Suprapubic skin (tissue), 4 donors: ENCODE measurements around the gene OR10C1. TPM values are rescaled to one million over a fixed set of nuclear protein-coding genes. Genes with fewer than 3 reads are reported as not detected.

Experiments
- DNase-seq, 2 donors: peaks; one replicate each; pipeline ENCODE4 v3.0.0-alpha.2; 2019; ENCODE audit warnings: low spot score in 2 of 2
- H3K27ac ChIP-seq: fragments of 200-600 bp; sonication (generic); one replicate; pipeline ENCODE4 v1.5.1; 2019
- H3K27me3 ChIP-seq: fragments of 200-600 bp; sonication (generic); one replicate; pipeline ENCODE4 v1.5.1; 2019
- H3K36me3 ChIP-seq: fragments of 200-600 bp; sonication (generic); one replicate; pipeline ENCODE4 v1.5.1; 2019
- H3K4me1 ChIP-seq: fragments of 200-600 bp; sonication (generic); one replicate; pipeline ENCODE4 v1.5.1; 2019
- H3K4me3 ChIP-seq: fragments of 200-600 bp; sonication (generic); one replicate; pipeline ENCODE4 v1.5.1; 2019; ENCODE audit warnings: mild to moderate bottlenecking
- H3K9me3 ChIP-seq: fragments of 200-600 bp; sonication (generic); one replicate; pipeline ENCODE4 v1.5.1; 2019
- CTCF ChIP-seq, 2 donors: fragments of 200-600 bp in 1 of 2; fragments of 450-650 bp in 1 of 2; sonication (generic) in 1 of 2; IDR thresholded peaks; one replicate each; pipeline ENCODE4 v1.5.1; 2016 to 2019; ENCODE audit warnings: antibody characterized with exemption in 2 of 2, mild to moderate bottlenecking in 1 of 2, moderate library complexity in 1 of 2
- EP300 ChIP-seq: sonication (generic); formaldehyde crosslinking; IDR thresholded peaks from one replicate; pipeline ENCODE4 v1.6.1; 2017; ENCODE audit warnings: antibody characterized with exemption
- POLR2A ChIP-seq, 2 donors: fragments of 450-650 bp; IDR thresholded peaks; one replicate each; pipeline ENCODE4 v1.6.1; 2017; ENCODE audit warnings: antibody characterized with exemption in 2 of 2, mild to moderate bottlenecking in 2 of 2, moderate library complexity in 2 of 2
- POLR2AphosphoS5 ChIP-seq, 3 donors: sonication (generic); formaldehyde crosslinking; IDR thresholded peaks; one replicate each; pipeline ENCODE4 v1.6.1; 2017; ENCODE audit warnings: antibody characterized with exemption in 3 of 3
- WGBS: methylation state at CpG from one replicate; pipeline ENCODE4 v1.1.5; 2018; 5-methylcytosine and 5-hydroxymethylcytosine counted together
- total RNA-seq, 4 donors: library from RNA; depleted of rRNA; stranded (reverse); fragments of >200 nt; gene quantifications; one replicate each; pipeline ENCODE4 v1.1.0, GENCODE V29; 2016

OR10C1 gene, protein sequence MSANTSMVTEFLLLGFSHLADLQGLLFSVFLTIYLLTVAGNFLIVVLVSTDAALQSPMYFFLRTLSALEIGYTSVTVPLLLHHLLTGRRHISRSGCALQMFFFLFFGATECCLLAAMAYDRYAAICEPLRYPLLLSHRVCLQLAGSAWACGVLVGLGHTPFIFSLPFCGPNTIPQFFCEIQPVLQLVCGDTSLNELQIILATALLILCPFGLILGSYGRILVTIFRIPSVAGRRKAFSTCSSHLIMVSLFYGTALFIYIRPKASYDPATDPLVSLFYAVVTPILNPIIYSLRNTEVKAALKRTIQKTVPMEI
- not detected for total RNA-seq

GRCh38 chr6:29439006-29439405, at the start of gene OR10C1:
OR10C1 (plus strand) TSS chr6:29439306; CDS start chr6:29440016, 710 bp downstream.
- no peak for DNase-seq
- no peaks in the 10 kb centered on the region for H3K9me3 ChIP-seq
- no peaks in the 10 kb centered on the region for H3K27me3 ChIP-seq
- no peak within 1 kb of the TSS for H3K4me3 ChIP-seq
- no peaks in the 10 kb centered on the region for H3K36me3 ChIP-seq
- H3K4me1 ChIP-seq = no peaks in the 10 kb centered on the region
- no peak within 1 kb of the TSS for H3K27ac ChIP-seq
- no peak for TF ChIP-seq POLR2AphosphoS5 (IDR thresholded peaks at IDR 0.05)
- no peak for TF ChIP-seq POLR2A (IDR thresholded peaks at IDR 0.05)
- TF ChIP-seq EP300 = no peak
- TF ChIP-seq CTCF (IDR thresholded peaks at IDR 0.05) = no peak

- Histone ChIP-seq H3K36me3 (no peaks in the 10 kb centered on the region), H3K9me3 (no peaks in the 10 kb centered on the region), H3K4me1 (no peaks in the 10 kb centered on the region), H3K27me3 (no peaks in the 10 kb centered on the region), H3K4me3 (no peak within 1 kb of the TSS), H3K27ac (no peak within 1 kb of the TSS)
- no peak for DNase-seq
- TF ChIP-seq POLR2AphosphoS5 (IDR thresholded peaks at IDR 0.05) (no peak), EP300 (no peak), CTCF (IDR thresholded peaks at IDR 0.05) (no peak), POLR2A (IDR thresholded peaks at IDR 0.05) (no peak)
These were observed 43.8 kb upstream of the OR10C1 start, which contains the start of gene OR12D2 for GRCh38 chr6:29395331-29395730. OR12D2 (plus strand) TSS chr6:29395631; CDS start chr6:29396700, 1,069 bp downstream.

DNA sequence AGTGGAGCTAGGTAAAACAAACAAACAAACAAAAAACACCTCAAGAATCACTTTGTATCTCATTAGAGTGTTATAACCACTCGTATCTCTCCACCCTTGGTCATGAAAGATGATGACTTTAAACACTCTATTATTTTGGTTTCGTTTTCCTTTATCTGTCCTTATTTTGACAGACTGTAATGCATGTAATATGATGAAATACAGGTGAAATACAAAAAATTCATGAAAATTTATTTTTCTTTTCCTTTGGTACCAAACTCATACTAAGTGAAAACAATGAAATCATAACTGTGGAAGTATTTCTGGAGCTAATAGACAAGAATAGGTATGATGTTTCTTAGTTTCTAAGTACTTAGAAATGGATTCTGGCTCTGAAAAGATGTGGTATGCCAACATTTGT, 39.6 kb upstream of the OR10C1 start:
- no peaks in the 10 kb centered on the region for H3K27me3 ChIP-seq
- H3K9me3 ChIP-seq = peaks cover under 1% of the 10 kb centered on the region
- 82% methylated on average over 2 of the region's 2 CpGs for WGBS
- no peaks in the 10 kb centered on the region for H3K4me1 ChIP-seq
- H3K4me3 ChIP-seq = no peak overlapping the region
- TF ChIP-seq POLR2A (IDR thresholded peaks at IDR 0.05) (no peak), POLR2AphosphoS5 (IDR thresholded peaks at IDR 0.05) (no peak), EP300 (no peak), CTCF (IDR thresholded peaks at IDR 0.05) (no peak)
- no peak overlapping the region for H3K27ac ChIP-seq
- no peak for DNase-seq
- no peaks in the 10 kb centered on the region for H3K36me3 ChIP-seq

DNA sequence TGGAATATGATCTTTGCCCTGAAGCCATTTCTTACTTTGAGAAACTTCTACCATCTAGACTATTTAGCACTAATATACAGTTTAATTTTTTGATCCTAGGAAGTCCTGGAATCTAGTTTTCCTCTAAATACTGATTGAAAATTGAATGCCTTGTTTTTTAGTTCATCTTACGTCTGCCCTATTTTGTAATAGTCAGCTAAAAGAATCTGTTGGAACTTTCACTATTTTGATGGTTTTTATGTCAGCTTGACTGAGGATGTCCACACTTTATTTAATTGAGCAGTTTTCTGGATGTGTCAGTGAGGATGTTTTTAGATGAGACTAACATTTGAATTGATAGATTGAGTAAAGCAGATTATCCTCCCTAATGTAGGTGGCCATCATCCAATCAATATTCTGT, 35.3 kb upstream of the OR10C1 start:
- Histone ChIP-seq H3K36me3 (no peaks in the 10 kb centered on the region), H3K27me3 (no peaks in the 10 kb centered on the region), H3K9me3 (peaks cover 11% of the 10 kb centered on the region), H3K27ac (no peak overlapping the region), H3K4me3 (no peak overlapping the region), H3K4me1 (no peaks in the 10 kb centered on the region)
- no peak for DNase-seq
- TF ChIP-seq EP300 (no peak), CTCF (IDR thresholded peaks at IDR 0.05) (no peak), POLR2A (IDR thresholded peaks at IDR 0.05) (no peak)
- WGBS = 37% methylated on average over 1 of the region's 1 CpG

DNA sequence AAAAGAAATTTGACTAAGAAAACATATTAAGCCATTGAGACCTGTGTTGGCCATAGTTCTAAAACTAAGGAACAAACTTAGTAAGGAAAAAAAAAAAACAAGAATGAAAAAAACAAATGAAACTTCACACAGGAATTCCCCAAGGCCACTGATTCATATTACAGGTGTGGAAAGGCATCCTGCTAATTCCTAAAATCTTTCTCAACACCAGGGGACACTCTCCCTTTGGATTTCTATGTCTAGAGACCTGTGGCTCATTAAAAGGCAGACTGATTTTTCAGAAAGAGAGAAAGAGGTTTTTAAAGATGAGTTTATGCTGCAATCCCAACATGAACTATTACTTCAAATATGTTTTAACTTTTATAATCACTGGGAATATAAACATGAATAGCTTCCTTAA, 24.5 kb upstream of the OR10C1 start, which contains the start of gene OR12D1:
Gene OR12D1 (plus strand): TSS at position 341 of the 400 bp plus-strand sequence.
- no peaks in the 10 kb centered on the region for H3K9me3 ChIP-seq
- no peak within 1 kb of the TSS for H3K4me3 ChIP-seq
- H3K27ac ChIP-seq = no peak within 1 kb of the TSS
- DNase-seq = no peak
- no peaks in the 10 kb centered on the region for H3K27me3 ChIP-seq
- no peaks in the 10 kb centered on the region for H3K36me3 ChIP-seq
- no peaks in the 10 kb centered on the region for H3K4me1 ChIP-seq
- TF ChIP-seq POLR2AphosphoS5 (IDR thresholded peaks at IDR 0.05) = no peak

DNA sequence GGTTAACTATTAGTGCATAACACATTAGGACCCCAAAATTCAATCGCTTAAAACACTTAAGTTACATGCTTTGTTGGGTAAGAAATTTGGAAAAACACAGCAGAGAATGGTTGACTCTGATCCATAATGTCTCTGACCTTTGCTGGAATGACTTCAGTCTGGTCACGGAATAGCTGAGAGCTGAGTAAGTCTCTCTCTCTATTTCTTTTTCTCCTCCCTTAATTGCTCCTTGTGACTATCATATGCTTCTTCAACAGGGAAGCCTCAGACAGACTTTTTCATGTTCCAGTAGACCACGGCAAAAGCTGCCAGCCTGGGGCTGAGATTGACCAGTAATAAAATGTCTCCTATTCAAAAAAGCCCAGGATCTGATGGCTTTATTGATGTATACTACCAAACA, 19.6 kb upstream of the OR10C1 start:
- Histone ChIP-seq H3K36me3 (no peaks in the 10 kb centered on the region), H3K4me3 (no peak overlapping the region), H3K27me3 (no peaks in the 10 kb centered on the region), H3K4me1 (no peaks in the 10 kb centered on the region), H3K27ac (no peak overlapping the region), H3K9me3 (no peaks in the 10 kb centered on the region)
- no peak for TF ChIP-seq POLR2AphosphoS5 (IDR thresholded peaks at IDR 0.05)
- TF ChIP-seq EP300 = no peak
- TF ChIP-seq CTCF (IDR thresholded peaks at IDR 0.05) = no peak
- TF ChIP-seq POLR2A (IDR thresholded peaks at IDR 0.05) = no peak
- WGBS = 66% methylated on average over 3 of the region's 3 CpGs
- no peak for DNase-seq
